HepG2 (cell line): Measurements from ENCODE around the gene CDCA4. TPM values are rescaled to one million over a fixed set of nuclear protein-coding genes. Genes with fewer than 3 reads are reported as not detected.
A peak's percentile ranks its signal among the peaks of the same experiment; 100 is the strongest.

Experiments used
- ATAC-seq: fragments of 200-7000 bp; cut with Tn5 transposase; 3 replicates; pipeline ENCODE4 v1.9.1; 2020; ENCODE audit warnings: mild to moderate bottlenecking, moderate library complexity
- BruUV-seq: library from RNA; stranded (reverse); fragments of 400-500 nt; replicated peaks from 2 replicates; lab custom pipeline; 2021; lab: Mats Ljungman, UMichigan
- CTCF ChIA-PET: fragments of 300-600 bp; formaldehyde crosslinking; extraction: SDS; loops from one replicate; lab custom pipeline; 2021; ENCODE audit warnings: low total read pairs, inconsistent platforms, low intra/inter-chr PET ratio; lab: Yijun Ruan, JAX
- POLR2A ChIA-PET: fragments of 350-600 bp; sonication (Branson Sonifier 250); formaldehyde crosslinking; loops from one replicate; lab custom pipeline; 2020; ENCODE audit warnings: antibody characterized with exemption, inconsistent platforms; lab: Yijun Ruan, JAX
- DNase-seq: peaks from one replicate; pipeline ENCODE4 v3.0.0-alpha.2; 2015; ENCODE audit warnings: low spot score
- FAIRE-seq: peaks from 3 replicates; lab custom pipeline; 2011; peaks lifted over from hg19 to GRCh38; lab: Jason Lieb, UNC
- H2AFZ ChIP-seq: one replicate; pipeline ENCODE4 v1.6.1; 2011; ENCODE audit warnings: low read length, inconsistent platforms
- H3K27ac ChIP-seq: fragments of 300-600 bp; 3 replicates; pipeline ENCODE4 v1.8.0; 2011; ENCODE audit warnings: mixed run types, mild to moderate bottlenecking, mixed read lengths, low read length, inconsistent platforms; ENCODE audit not compliant: insufficient read depth; ENCODE audit errors: extremely low read length
- H3K27me3 ChIP-seq, 2 experiments: fragments of 200-600 bp in 1 of 2; 2 replicates in 1 of 2; 3 replicates in 1 of 2; pipeline versions ENCODE4 v1.6.0 to v1.8.0; 2011; ENCODE audit warnings: low read length in 2 of 2, mild to moderate bottlenecking in 2 of 2, moderate library complexity in 2 of 2, inconsistent platforms in 1 of 2; ENCODE audit not compliant: insufficient read depth in 2 of 2, control insufficient read depth in 1 of 2
- H3K36me3 ChIP-seq, 2 experiments: fragments of 200-600 bp in 1 of 2; replicated peaks in 1 of 2; 2 replicates in 1 of 2; 3 replicates in 1 of 2; pipeline versions ENCODE4 v1.5.1 to v1.8.0; 2011; ENCODE audit warnings: low read length in 2 of 2, inconsistent platforms in 1 of 2; ENCODE audit not compliant: insufficient read depth in 2 of 2, control insufficient read depth in 1 of 2
- H3K4me1 ChIP-seq: 2 replicates; pipeline ENCODE4 v1.5.1; 2012; ENCODE audit warnings: low read length, inconsistent platforms; ENCODE audit not compliant: insufficient read depth
- H3K4me2 ChIP-seq: 2 replicates; pipeline ENCODE4 v1.6.0; 2011; ENCODE audit warnings: low read depth, low read length, inconsistent platforms
- H3K4me3 ChIP-seq, 3 experiments: fragments of 200-600 bp in 1 of 3; sonication (generic), shearing (Covaris generic) in 1 of 3; replicated peaks in 1 of 3; 2 replicates each; pipeline ENCODE4 v1.5.1; 2011 to 2016; ENCODE audit warnings: low read length in 3 of 3, inconsistent platforms in 2 of 3, low read depth in 2 of 3, mild to moderate bottlenecking in 2 of 3, control low read depth in 1 of 3, mixed read lengths in 1 of 3; ENCODE audit not compliant: insufficient read depth in 1 of 3
- H3K79me2 ChIP-seq: one replicate; pipeline ENCODE4 v1.6.1; 2011; ENCODE audit warnings: low read length, inconsistent platforms; ENCODE audit not compliant: insufficient read depth
- H3K9ac ChIP-seq: 2 replicates; pipeline ENCODE4 v1.6.0; 2011; ENCODE audit warnings: mild to moderate bottlenecking, low read depth, low read length, inconsistent platforms; ENCODE audit not compliant: insufficient read depth
- H3K9me3 ChIP-seq: 2 replicates; pipeline ENCODE4 v1.5.1; 2012; ENCODE audit warnings: mild to moderate bottlenecking, low read length
- H4K20me1 ChIP-seq: 2 replicates; pipeline ENCODE4 v1.6.0; 2011; ENCODE audit warnings: inconsistent platforms, mild to moderate bottlenecking, low read length, moderate library complexity; ENCODE audit not compliant: insufficient read depth
- CBX2 ChIP-seq, 2 experiments: fragments of 200-600 bp in 1 of 2; sonication (generic); formaldehyde crosslinking in 1 of 2; IDR thresholded peaks; 2 replicates each; pipeline versions ENCODE4 v1.7.0 to v1.8.1; 2018 to 2022; ENCODE audit warnings: low read depth in 2 of 2, low read length in 1 of 2, mild to moderate bottlenecking in 1 of 2, missing genetic modification reagents in 1 of 2
- GATA4 ChIP-seq: sonication (generic); IDR thresholded peaks from 2 replicates; pipeline ENCODE4 v1.6.1; 2016; ENCODE audit warnings: antibody characterized with exemption, low read depth, borderline replicate concordance
- GTF2F1 ChIP-seq: fragments of 150-350 bp; IDR thresholded peaks from 2 replicates; pipeline ENCODE4 v1.6.1; 2014; ENCODE audit warnings: low read length
- NFE2 ChIP-seq: sonication (generic); formaldehyde crosslinking; IDR thresholded peaks from 2 replicates; pipeline ENCODE4 v1.4.0; 2020; ENCODE audit warnings: missing genetic modification reagents
- RNF2 ChIP-seq: fragments of 450-650 bp; conservative IDR thresholded peaks from 2 replicates; pipeline ENCODE4 v1.6.1; 2016; ENCODE audit warnings: low read depth
- SCMH1 ChIP-seq: sonication (generic); formaldehyde crosslinking; IDR thresholded peaks from 2 replicates; pipeline ENCODE4 v1.9.0; 2021; ENCODE audit warnings: missing genetic modification reagents, mild to moderate bottlenecking, borderline replicate concordance
- SOX13 ChIP-seq, 3 experiments: fragments of 450-650 bp in 1 of 3; sonication (generic) in 1 of 3; formaldehyde crosslinking in 1 of 3; IDR thresholded peaks in 2 of 3; conservative IDR thresholded peaks in 1 of 3; 2 replicates each; pipeline versions ENCODE4 v1.5.0 to v1.6.1; 2016 to 2020; ENCODE audit warnings: antibody characterized with exemption in 1 of 3, mild to moderate bottlenecking in 1 of 3, missing compliant biosample characterization in 1 of 3, missing genetic modification reagents in 1 of 3, moderate library complexity in 1 of 3
- TBX3 ChIP-seq: fragments of 450-650 bp; IDR thresholded peaks from 2 replicates; pipeline ENCODE4 v1.6.1; 2017; ENCODE audit warnings: antibody characterized with exemption, mild to moderate bottlenecking, inconsistent platforms, borderline replicate concordance
- ZFP36 ChIP-seq: fragments of 150-350 bp; IDR thresholded peaks from 2 replicates; pipeline ENCODE4 v1.6.1; 2018; ENCODE audit warnings: borderline replicate concordance, low read length, low read depth; ENCODE audit not compliant: partially characterized antibody
- ZFP36L1 ChIP-seq: sonication (generic); formaldehyde crosslinking; IDR thresholded peaks from 2 replicates; pipeline ENCODE4 v1.8.0; 2022; ENCODE audit warnings: mild to moderate bottlenecking, missing genetic modification reagents, moderate library complexity
- ZNF225 ChIP-seq: sonication (generic); formaldehyde crosslinking; IDR thresholded peaks from 2 replicates; pipeline ENCODE4 v1.4.0; 2020; ENCODE audit warnings: mild to moderate bottlenecking, missing genetic modification reagents
- ZNF260 ChIP-seq: sonication (generic); formaldehyde crosslinking; IDR thresholded peaks from 2 replicates; pipeline ENCODE4 v1.4.0; 2020; ENCODE audit warnings: missing genetic modification reagents, low read depth, mild to moderate bottlenecking, borderline replicate concordance
- ZNF446 ChIP-seq: sonication (generic); formaldehyde crosslinking; IDR thresholded peaks from 2 replicates; pipeline ENCODE4 v1.5.0; 2020; ENCODE audit warnings: mild to moderate bottlenecking, missing genetic modification reagents
- ZNF562 ChIP-seq: sonication (generic); formaldehyde crosslinking; IDR thresholded peaks from 2 replicates; pipeline ENCODE4 v1.8.0; 2022; ENCODE audit warnings: missing genetic modification reagents, borderline replicate concordance
- ZSCAN31 ChIP-seq: sonication (generic); formaldehyde crosslinking; IDR thresholded peaks from 2 replicates; pipeline ENCODE4 v1.5.0; 2020; ENCODE audit warnings: low read depth, mild to moderate bottlenecking, missing genetic modification reagents
- WGBS: methylation state at CpG from one replicate; pipeline ENCODE4 v1.1.6; 2017; ENCODE audit warnings: low lambda C conversion rate; 5-methylcytosine and 5-hydroxymethylcytosine counted together
- in situ Hi-C: cut with HindIII; loops from 2 replicates; pipeline ENCODE4 v1.10.0; 2017; ENCODE audit warnings: low pct_unique_long_range_greater_than_20kb; ENCODE audit not compliant: extremely low pct_ligation_motif_present
- intact Hi-C: fragments of 100-400 bp; cut with micrococcal nuclease; formaldehyde crosslinking; loops from one replicate; pipeline ENCODE4 v1.10.0; 2022; ENCODE audit not compliant: unreplicated experiment
- polyA plus RNA-seq, 8 experiments: library from polyadenylated mRNA; depleted of rRNA in 3 of 8; stranded (reverse) in 7 of 8; unstranded in 1 of 8; fragments of >200 nt; fragmentation: Illumina TruSeq in 4 of 8; extraction: Trizol in 4 of 8; gene quantifications; 2 replicates each; pipeline versions ENCODE4 v1.2.1 to v1.2.3, GENCODE V29; 2011 to 2016; ENCODE audit warnings: low read depth in 4 of 8, missing spikeins in 1 of 8, mixed read lengths in 1 of 8; ENCODE audit not compliant: insufficient read depth in 1 of 8
- total RNA-seq, 5 experiments: library from RNA; depleted of rRNA; stranded (reverse); fragments of >200 nt; fragmentation: Illumina TruSeq; extraction: Trizol; gene quantifications; 2 replicates each; pipeline ENCODE4 v1.2.3, GENCODE V29; 2016; ENCODE audit warnings: low read depth in 1 of 5
- TF ChIP-seq, protein P1 (sequence below): sonication (generic); formaldehyde crosslinking; IDR thresholded peaks from 2 replicates; pipeline ENCODE4 v1.5.0; 2020; ENCODE audit warnings: missing genetic modification reagents
- TF ChIP-seq, protein P2 (sequence below): sonication (generic); formaldehyde crosslinking; IDR thresholded peaks from 2 replicates; pipeline ENCODE4 v1.4.0; 2020; ENCODE audit warnings: missing genetic modification reagents
- TF ChIP-seq, protein P3 (sequence below): sonication (generic); formaldehyde crosslinking; IDR thresholded peaks from 2 replicates; pipeline ENCODE4 v1.4.0; 2020; ENCODE audit warnings: missing genetic modification reagents

Gene CDCA4
- total and polyA plus RNA-seq, 2 of the 13 experiments (the other 11 are each of a cell fraction or from before 2014, with no cell fraction given), result 19.7 to 43.1 TPM

DNA sequence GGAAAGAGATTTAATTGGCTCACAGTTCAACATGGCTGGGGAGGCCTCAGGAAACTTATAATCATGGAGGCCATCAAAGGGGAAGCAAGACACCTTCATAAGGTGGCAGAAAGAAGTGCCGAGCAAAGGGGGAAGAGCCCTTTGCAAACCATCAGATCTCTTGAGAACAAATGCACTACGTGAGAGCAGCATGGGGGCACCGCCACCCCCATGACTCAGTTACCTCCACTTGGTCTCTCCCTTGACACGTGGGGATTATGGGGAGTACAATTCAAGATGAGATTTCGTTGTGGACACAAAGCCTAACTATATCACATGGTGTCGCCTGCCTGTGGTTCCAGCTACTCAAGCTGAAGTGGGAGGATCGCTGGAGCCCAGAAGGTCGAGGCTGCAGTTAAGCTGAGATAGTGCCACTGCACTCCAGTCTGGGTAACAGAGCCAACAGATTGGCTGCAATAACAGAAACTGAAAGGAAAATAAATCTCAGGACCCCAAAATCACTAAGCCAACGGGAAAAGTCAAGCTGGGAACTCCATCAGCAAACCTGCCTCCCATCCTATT lies 10.0 kb upstream of the CDCA4 start:
- ATAC-seq (no peak), FAIRE-seq (no peak)
- CTCF ChIA-PET, result no interaction called here

DNA sequence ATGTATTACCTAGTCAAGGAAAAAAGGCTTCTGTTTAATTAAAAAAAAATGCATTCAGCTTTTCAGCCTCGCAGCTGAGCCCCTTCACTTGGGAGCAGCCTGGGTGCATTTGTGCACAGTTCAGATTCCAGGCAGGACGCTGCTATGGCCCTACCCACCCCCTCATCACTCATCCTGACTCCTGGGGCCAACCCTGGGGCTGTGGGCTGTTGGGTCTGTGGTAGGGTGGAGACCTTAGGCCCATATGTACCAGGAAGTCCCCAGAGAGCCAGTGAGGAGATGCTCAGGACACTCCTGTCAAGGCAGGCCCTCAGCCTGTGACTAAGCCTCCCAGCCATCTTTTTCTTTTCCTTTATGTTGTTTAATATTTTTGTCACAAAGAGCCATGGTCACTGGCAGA lies 9.3 kb upstream of the CDCA4 start:
- POLR2A ChIA-PET, result no interaction called here
- 0% methylated on average over 2 of the region's 2 CpGs for WGBS
- ATAC-seq, result no peak
- Histone ChIP-seq H3K27me3 (peaks cover 2 to 30% of the 10 kb centered on the region in 2 experiments; a peak in 4 of 5 replicates), H3K9me3 (no peaks in the 10 kb centered on the region), H3K9ac (no peak overlapping the region), H3K27ac (no peak overlapping the region), H2AFZ (no peak overlapping the region), H3K4me3 (no peak overlapping the region), H3K4me1 (no peaks in the 10 kb centered on the region), H3K36me3 (no peaks in the 10 kb centered on the region), H3K4me2 (no peak overlapping the region), H4K20me1 (no peaks in the 10 kb centered on the region), H3K79me2 (no peaks in the 10 kb centered on the region)
- intact Hi-C loops (no loop called here), in situ Hi-C loops (no loop called here)
- DNase-seq, result no peak
- CTCF ChIA-PET, result no interaction called here
- no TSS peak for BruUV-seq
- no peak for FAIRE-seq
- TF ChIP-seq, protein P1, sequence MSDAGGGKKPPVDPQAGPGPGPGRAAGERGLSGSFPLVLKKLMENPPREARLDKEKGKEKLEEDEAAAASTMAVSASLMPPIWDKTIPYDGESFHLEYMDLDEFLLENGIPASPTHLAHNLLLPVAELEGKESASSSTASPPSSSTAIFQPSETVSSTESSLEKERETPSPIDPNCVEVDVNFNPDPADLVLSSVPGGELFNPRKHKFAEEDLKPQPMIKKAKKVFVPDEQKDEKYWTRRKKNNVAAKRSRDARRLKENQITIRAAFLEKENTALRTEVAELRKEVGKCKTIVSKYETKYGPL (CRISPR knock-in tag), result no peak
- TF ChIP-seq GTF2F1, result no peak
- no peak for TF ChIP-seq TBX3
- TF ChIP-seq, protein P2, sequence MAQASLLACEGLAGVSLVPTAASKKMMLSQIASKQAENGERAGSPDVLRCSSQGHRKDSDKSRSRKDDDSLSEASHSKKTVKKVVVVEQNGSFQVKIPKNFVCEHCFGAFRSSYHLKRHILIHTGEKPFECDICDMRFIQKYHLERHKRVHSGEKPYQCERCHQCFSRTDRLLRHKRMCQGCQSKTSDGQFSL, result no peak
- no peak for TF ChIP-seq ZNF260 (CRISPR knock-in tag)
- TF ChIP-seq ZNF446, result no peak
- no peak for TF ChIP-seq GATA4
- no peak for TF ChIP-seq ZFP36L1 (CRISPR knock-in tag)
- no peak for TF ChIP-seq NFE2 (CRISPR knock-in tag)
- TF ChIP-seq, protein P3, sequence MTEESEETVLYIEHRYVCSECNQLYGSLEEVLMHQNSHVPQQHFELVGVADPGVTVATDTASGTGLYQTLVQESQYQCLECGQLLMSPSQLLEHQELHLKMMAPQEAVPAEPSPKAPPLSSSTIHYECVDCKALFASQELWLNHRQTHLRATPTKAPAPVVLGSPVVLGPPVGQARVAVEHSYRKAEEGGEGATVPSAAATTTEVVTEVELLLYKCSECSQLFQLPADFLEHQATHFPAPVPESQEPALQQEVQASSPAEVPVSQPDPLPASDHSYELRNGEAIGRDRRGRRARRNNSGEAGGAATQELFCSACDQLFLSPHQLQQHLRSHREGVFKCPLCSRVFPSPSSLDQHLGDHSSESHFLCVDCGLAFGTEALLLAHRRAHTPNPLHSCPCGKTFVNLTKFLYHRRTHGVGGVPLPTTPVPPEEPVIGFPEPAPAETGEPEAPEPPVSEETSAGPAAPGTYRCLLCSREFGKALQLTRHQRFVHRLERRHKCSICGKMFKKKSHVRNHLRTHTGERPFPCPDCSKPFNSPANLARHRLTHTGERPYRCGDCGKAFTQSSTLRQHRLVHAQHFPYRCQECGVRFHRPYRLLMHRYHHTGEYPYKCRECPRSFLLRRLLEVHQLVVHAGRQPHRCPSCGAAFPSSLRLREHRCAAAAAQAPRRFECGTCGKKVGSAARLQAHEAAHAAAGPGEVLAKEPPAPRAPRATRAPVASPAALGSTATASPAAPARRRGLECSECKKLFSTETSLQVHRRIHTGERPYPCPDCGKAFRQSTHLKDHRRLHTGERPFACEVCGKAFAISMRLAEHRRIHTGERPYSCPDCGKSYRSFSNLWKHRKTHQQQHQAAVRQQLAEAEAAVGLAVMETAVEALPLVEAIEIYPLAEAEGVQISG (CRISPR knock-in tag), result no peak
- no peak for TF ChIP-seq ZNF562 (CRISPR knock-in tag)

More for the DNA sequence above, 10.0 kb upstream of the CDCA4 start:
- Histone ChIP-seq H3K4me3 (no peak overlapping the region), H3K36me3 (no peaks in the 10 kb centered on the region), H3K27ac (no peak overlapping the region), H3K9ac (no peak overlapping the region), H4K20me1 (no peaks in the 10 kb centered on the region), H3K79me2 (no peaks in the 10 kb centered on the region), H3K4me1 (no peaks in the 10 kb centered on the region), H3K9me3 (no peaks in the 10 kb centered on the region), H3K4me2 (no peak overlapping the region), H3K27me3 (peaks cover 2 to 30% of the 10 kb centered on the region in 2 experiments; a peak in 4 of 5 replicates), H2AFZ (no peak overlapping the region)
- 24% methylated on average over 8 of the region's 9 CpGs for WGBS
- TF ChIP-seq ZNF225 (CRISPR knock-in tag) (no peak), CBX2 (IDR thresholded peaks at IDR 0.05; ENCODE audit: low read depth, low read length) (peak; percentile 98), CBX2 (CRISPR knock-in tag; IDR thresholded peaks at IDR 0.05; ENCODE audit: low read depth) (peak; percentile 98), SOX13 (IDR thresholded peaks at IDR 0.05) (0 out of 2 replicates have a peak, but pooled peaks have one; percentile 40), SOX13 (CRISPR knock-in tag; conservative IDR thresholded peaks at IDR 0.05 in 1 of 2, IDR thresholded peaks at IDR 0.05 in 1 of 2) (no peak), ZFP36 (peak; percentile 97), ZSCAN31 (CRISPR knock-in tag) (no peak), RNF2 (peak; percentile 100), SCMH1 (CRISPR knock-in tag) (peak; percentile 31; the same call in 1 of the 2 replicates)
- in situ Hi-C loops, result no loop called here
- no TSS peak for BruUV-seq
- intact Hi-C loops, result no loop called here
- POLR2A ChIA-PET, result no interaction called here
- DNase-seq, result no peak
